GM12872 (cell line): ENCODE results near the gene GLT8D2.

Experiments used
- TF ChIP-seq, protein P1 (sequence below): IDR thresholded peaks from 3 replicates; pipeline ENCODE4 v1.5.1; 2011; ENCODE audit warnings: low read depth, mild to moderate bottlenecking, low read length, moderate library complexity; ENCODE audit not compliant: insufficient read depth

Gene GLT8D2

DNA sequence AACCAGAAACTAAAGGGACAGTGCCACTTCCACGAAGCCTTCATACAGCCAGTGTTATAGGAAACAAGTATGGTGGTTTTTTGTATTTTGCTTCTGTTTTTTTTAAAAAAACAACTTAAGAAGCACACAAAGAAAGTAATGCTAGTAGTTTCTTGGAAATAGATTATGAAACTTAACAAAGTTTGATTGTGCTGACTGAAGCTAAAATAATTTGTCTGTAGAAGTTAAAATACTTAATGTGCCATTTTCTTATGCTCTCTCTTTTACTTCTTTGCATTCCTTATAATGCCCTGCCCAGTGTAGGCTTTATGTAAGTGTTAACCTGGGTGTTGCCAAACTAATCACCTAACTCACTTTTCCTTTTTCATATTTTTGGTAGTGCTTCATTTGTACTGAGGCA lies 30.8 kb upstream of the GLT8D2 start:
- TF ChIP-seq, protein P1, sequence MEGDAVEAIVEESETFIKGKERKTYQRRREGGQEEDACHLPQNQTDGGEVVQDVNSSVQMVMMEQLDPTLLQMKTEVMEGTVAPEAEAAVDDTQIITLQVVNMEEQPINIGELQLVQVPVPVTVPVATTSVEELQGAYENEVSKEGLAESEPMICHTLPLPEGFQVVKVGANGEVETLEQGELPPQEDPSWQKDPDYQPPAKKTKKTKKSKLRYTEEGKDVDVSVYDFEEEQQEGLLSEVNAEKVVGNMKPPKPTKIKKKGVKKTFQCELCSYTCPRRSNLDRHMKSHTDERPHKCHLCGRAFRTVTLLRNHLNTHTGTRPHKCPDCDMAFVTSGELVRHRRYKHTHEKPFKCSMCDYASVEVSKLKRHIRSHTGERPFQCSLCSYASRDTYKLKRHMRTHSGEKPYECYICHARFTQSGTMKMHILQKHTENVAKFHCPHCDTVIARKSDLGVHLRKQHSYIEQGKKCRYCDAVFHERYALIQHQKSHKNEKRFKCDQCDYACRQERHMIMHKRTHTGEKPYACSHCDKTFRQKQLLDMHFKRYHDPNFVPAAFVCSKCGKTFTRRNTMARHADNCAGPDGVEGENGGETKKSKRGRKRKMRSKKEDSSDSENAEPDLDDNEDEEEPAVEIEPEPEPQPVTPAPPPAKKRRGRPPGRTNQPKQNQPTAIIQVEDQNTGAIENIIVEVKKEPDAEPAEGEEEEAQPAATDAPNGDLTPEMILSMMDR: no peak

DNA sequence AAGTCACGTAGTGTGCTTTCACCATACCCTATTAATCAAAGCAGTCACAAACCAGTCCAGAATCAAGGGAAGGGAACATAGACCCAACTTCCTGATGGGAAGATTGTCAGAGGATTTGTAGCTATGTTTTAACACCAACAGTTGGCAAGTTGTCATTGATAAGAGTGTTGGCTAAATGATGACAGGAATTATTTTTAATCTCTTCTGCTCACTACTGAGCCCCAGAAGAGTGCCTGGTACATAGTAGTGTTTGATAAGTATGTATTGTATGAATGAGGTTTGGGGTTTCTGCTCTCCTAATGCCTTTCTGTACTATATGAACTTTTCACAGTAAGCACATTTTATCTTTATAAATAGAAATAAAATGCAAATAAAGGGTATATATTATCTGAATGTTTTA lies 29.0 kb upstream of the GLT8D2 start:
- TF ChIP-seq, protein P1: no peak

DNA sequence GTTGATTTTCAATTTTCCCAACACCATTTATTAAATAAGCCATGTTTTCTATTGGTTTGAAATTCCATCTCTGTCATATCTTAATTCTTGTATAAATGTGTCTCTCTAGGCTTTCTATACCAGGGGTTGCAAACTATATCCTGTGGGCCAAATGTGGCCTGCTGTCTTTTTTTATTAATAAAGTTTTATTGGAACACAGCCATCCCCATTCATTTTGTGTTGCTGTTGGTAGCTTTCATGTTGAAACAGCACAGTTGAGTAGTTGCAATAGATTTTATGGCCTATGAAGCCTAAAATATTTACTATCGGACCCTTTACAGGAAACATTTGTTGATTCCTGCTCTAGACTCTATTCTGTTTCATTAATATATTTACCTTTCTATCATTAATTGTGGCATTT lies 23.7 kb upstream of the GLT8D2 start:
- TF ChIP-seq, protein P1: no peak

DNA sequence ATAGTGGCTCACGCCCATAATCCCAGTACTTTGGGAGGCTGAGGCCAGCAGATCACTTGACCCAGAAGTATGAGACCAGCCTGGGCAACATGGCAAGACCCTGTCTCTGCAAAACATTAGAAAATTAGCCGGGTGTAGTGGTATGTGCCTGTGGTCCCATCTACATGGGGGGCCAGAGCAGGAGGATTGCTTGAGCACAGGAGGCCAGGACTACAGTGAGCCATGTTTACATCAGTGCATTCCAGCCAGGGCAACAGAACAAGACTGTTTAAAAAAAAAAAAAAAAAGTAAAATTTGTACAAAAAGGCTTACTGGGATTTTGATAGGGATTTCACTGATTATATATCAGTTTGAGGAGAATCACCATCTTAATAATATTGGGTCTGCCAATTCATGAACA lies 22.1 kb upstream of the GLT8D2 start:
- TF ChIP-seq, protein P1: no peak

DNA sequence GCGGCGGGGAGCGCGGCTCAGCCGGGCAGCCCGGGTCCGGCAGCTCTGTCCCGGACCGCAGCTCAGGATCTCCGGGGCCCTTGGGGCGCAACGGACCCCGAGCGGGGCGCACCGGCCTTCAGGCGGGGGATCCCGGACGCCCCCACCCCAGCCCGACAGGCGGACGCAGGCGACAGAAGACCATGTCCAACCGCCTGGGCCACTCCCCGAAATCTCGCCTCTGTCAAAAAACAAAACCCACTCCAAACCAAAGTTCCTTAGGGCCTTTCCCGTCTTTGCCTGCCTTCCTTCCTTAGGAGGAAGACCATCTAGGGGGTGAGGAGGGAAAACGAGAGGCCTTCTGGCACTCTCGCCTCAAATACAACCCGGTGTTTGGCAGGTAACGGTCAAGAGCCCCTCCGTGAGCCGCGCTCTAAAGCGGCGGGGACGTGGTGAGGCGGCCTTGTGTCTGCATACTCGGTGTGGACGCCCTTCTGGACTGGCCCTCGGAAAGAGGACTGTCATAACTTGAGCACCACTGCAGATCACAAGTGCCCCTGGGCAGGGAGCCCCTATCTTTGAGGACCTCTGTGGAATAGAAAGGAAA lies 14.9 kb upstream of the GLT8D2 start:
- TF ChIP-seq, protein P1: no peak

DNA sequence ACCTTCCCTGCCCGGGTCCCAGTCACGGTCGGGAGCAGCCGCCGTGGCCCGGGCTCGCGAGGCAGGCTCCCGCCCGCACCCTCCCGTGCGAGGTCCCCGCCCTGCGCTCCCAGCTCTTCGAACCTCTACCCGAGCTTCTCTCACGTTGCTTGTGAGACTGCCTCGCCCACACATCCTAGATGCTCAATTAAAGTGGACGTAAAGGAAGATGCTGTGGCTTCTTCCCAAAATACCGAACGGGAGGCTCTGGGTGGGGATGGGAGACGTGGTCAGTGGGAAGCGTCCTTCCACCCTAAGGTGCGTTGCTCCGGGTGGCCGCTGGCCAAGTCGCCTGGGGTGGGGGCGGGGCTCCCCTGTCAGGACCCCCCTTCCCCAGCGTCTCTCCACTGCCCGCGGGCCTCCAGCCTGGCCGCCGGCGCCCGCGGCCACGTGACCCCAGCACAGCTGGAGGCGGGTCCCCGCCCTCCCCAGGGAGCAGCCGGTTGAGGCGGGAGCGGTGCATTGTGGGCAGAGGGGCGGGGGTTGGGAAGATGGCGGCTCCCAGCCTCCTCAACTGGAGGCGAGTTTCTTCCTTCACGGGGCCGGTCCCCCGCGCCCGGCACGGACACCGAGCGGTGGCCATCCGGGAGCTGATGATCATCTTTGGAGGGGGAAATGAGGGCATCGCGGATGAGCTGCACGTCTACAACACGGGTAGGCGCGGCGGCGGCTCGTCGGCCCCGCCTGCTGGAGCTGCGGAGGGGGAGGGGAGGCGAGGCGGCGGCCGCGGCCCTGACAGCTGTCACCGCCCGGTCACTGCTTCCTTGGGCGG lies 14.2 kb upstream of the GLT8D2 start, which contains the start of gene HCFC2:
HCFC2 (plus strand) TSS at position 501 of the 811 bp plus-strand sequence; CDS start at position 531, 30 bp downstream.
- TF ChIP-seq, protein P1: no peak

DNA sequence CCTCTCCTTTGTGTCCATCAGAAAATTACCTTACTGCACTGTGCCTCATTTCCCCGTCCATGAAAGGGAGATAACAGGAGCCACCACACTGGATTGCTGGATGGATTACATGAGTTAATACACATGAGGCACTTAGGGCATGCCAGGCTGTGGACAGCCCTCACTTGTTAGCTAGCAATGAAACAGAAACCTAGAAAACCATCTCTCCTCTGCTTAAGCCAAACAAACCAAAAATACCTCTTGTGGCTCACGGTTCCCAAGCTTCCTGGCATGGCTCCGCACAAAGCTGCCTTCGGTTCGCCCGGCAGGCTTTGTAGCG lies 13.7 kb upstream of the GLT8D2 start:
- TF ChIP-seq, protein P1: no peak
